ENCODE measurements around the gene ZNF304.

GRCh38 chr19:57362997-57363687, 12.1 kb downstream of the ZNF304 start, which contains the start of the genes TRAPPC2B and ZNF547:
- no peak for TF ChIP-seq CTCF (IDR thresholded peaks at IDR 0.05)
- peak; percentile 65 to 91 for TF ChIP-seq POLR2A (IDR thresholded peaks at IDR 0.05)
